GM06990 (cell line): ENCODE data around the gene MTA1.

Experiments used
- DNase-seq: peaks from one replicate; pipeline ENCODE4 v3.0.0-alpha.2; 2011; ENCODE audit not compliant: insufficient read length; ENCODE audit errors: extremely low read depth
- H3K27me3 ChIP-seq: replicated peaks from 2 replicates; pipeline ENCODE4 v1.6.0; 2011; ENCODE audit warnings: low read length; ENCODE audit not compliant: control insufficient read depth, insufficient read depth
- H3K36me3 ChIP-seq: 2 replicates; pipeline ENCODE4 v1.5.1; 2011; ENCODE audit warnings: low read length; ENCODE audit not compliant: control insufficient read depth, insufficient read depth
- H3K4me3 ChIP-seq: replicated peaks from 2 replicates; pipeline ENCODE4 v1.5.1; 2011; ENCODE audit warnings: low read depth, mild to moderate bottlenecking, control low read depth, low read length
- CTCF ChIP-seq: IDR thresholded peaks from 2 replicates; pipeline ENCODE4 v1.5.1; 2011; ENCODE audit warnings: low read length, control low read depth, mild to moderate bottlenecking, inconsistent platforms; ENCODE audit not compliant: insufficient read depth, poor library complexity, severe bottlenecking

MTA1 gene

DNA sequence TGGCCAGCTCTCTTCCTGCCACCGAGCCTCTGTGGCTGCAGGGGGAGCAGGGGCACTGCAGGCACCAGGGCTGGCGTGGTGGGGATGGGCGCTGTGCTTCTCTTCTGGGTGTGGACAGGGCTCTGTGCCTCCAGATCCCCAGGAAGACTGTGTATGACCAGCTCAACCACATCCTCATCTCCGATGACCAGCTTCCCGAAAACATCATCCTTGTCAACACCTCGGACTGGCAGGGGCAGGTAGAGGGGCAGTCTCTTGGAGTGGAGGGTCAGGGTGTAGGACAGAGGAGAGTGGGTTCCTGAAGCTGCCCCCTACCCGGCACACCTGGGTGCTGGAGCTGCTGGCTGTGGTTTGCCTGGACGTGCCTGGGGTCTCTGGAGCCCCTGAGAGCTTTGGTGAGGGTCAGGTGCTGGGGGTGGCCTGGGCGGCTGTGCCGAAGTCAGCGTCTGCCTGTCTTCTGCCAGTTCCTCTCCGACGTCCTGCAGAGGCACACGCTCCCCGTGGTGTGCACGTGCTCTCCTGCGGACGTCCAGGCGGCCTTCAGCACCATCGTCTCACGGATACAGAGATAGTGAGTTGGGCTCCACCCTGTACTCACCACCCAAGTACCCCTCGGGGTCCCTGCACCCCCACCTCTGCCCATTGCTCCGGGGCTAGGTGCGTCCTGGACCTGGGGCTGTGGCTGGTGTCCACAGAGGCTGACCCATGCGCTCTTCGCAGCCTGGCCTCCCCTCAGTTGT lies 37.1 kb upstream of the MTA1 start:
- no peaks in the 10 kb centered on the region for H3K36me3 ChIP-seq
- TF ChIP-seq CTCF: no peak
- H3K27me3 ChIP-seq: no peaks in the 10 kb centered on the region
- no peak overlapping the region for H3K4me3 ChIP-seq
- DNase-seq: peak; percentile 1

DNA sequence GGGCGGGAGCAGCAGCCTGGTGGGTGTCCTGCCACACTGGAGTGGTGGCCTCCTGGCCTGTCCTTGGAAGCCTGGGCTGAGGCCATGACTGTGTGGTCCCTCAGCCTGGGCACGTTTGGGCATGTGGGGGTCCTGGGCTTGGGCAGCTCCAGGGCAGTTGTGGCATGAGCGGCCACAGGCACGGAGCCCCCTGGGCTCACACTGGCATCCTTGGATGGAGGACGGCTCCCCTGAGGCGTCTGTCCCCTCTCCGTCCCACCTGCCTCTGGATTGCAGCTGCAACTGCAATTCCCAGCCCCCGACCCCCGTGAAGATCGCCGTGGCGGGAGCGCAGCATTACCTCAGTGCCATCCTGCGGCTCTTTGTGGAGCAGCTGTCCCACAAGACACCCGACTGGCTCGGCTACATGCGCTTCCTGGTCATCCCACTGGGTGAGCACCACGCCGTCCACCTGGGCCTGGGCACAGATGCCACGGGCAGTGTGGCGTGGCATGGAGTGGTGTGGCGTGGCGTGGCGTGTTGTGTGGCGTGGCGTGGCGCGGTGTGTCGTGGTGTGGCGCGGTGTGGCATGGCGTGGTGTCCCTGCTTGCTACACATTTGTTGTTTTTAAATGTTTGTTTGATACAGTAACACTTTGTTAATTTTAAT lies 36.4 kb upstream of the MTA1 start:
- no peaks in the 10 kb centered on the region for H3K36me3 ChIP-seq
- TF ChIP-seq CTCF: no peak
- peak; percentile 5 for DNase-seq

GRCh38 chr14:105384041-105384557 lies 35.5 kb upstream of the MTA1 start:
- H3K4me3 ChIP-seq: no peak overlapping the region
- DNase-seq: peak; percentile 9
- H3K36me3 ChIP-seq: no peaks in the 10 kb centered on the region
- H3K27me3 ChIP-seq: no peaks in the 10 kb centered on the region
- TF ChIP-seq CTCF: no peak

More for the DNA sequence above, 36.4 kb upstream of the MTA1 start:
- Histone ChIP-seq H3K27me3 (no peaks in the 10 kb centered on the region), H3K4me3 (no peak overlapping the region)

- TF ChIP-seq CTCF: no peak
- Histone ChIP-seq H3K4me3 (no peak overlapping the region), H3K27me3 (no peaks in the 10 kb centered on the region), H3K36me3 (no peaks in the 10 kb centered on the region)
- DNase-seq: peak; percentile 4
These were observed 34.9 kb upstream of the MTA1 start for GRCh38 chr14:105384605-105385321.

- Histone ChIP-seq H3K27me3 (no peaks in the 10 kb centered on the region), H3K36me3 (no peaks in the 10 kb centered on the region), H3K4me3 (no peak overlapping the region)
- no peak for TF ChIP-seq CTCF
- peak; percentile 1 for DNase-seq
These were observed 34.3 kb upstream of the MTA1 start for GRCh38 chr14:105385322-105385637.
